Putamen (tissue), 1 donor: ENCODE data around the gene KLHL18.
A peak's percentile ranks its signal among the peaks of the same experiment; 100 is the strongest.
"Not testable (repeated sequence)": the region's sequence is repeated elsewhere in the genome, so short reads cannot be mapped to it uniquely, and the experiment has no call there.

Experiments used
- DNase-seq: peaks from one replicate; pipeline ENCODE4 v3.0.0-alpha.2; 2016; ENCODE audit warnings: low spot score

The KLHL18 gene

GRCh38 chr3:47282424-47283192, at the start of gene KLHL18, which contains the start of gene KIF9:
TSS of gene KLHL18 (plus strand) at chr3:47282944. CDS start at chr3:47282966, 22 bp downstream.
TSS of gene KIF9 (minus strand) at chr3:47282799. CDS start at chr3:47277374, 5,425 bp downstream.
- peak; percentile 92 for DNase-seq

- no peak for DNase-seq
Observed at GRCh38 chr3:47238017-47238416, 44.7 kb upstream of the KLHL18 start.

DNA sequence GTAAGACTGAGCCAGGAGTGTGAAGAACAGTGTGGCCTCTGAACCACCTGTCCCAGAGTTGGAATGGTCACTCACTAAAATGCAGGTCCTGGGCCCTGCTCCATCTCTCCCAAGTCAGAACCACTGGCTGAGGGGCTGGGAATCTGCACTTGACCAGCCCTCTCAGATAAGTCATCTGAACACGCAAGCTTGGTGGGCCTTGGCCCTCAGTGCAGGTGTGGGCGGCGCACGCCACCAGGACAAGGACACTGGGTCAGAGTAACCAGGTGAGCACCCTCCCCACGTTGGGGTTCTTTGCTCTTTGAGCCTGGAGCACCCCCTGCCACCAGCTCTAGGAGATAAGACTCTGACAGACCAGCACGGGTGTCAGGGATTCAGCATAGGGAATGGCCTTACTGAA, 42.8 kb upstream of the KLHL18 start:
- no peak for DNase-seq

DNA sequence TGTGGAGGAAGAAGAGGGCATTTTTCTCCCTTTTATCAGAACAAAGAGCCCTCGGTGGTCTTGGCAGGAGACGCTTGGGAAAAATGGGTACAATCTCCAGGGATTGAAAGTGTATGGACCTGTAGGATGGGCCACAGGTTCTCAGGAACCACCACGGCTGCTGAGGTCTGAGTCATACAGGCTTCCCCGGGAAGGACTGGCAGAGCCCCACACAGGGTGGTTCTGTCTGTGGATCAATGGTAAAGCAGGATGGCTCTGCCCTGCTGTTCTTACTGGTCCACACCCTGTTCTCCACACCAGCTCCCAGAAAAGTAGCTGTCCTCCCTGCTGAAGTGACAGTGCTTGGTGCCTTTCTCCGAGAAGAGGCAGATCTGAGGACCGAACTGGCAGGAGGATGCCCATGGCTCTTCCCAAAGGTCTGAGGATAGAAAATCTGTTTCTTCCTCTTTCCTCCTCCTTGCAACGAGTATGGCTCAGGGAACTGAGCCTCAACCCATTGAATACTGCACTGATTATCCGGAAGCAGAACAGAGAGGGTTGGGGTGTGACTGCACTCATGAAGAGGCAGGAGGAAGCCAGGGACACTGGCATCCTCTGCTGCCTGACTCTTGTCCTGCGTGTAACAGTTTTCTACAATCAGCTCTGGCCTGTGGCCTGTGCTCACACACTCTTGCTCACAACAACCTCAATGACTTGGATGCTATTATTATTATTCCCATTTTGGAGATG, 39.2 kb upstream of the KLHL18 start:
- DNase-seq: no peak

GRCh38 chr3:47244531-47245100, 38.1 kb upstream of the KLHL18 start:
- no peak for DNase-seq

DNA sequence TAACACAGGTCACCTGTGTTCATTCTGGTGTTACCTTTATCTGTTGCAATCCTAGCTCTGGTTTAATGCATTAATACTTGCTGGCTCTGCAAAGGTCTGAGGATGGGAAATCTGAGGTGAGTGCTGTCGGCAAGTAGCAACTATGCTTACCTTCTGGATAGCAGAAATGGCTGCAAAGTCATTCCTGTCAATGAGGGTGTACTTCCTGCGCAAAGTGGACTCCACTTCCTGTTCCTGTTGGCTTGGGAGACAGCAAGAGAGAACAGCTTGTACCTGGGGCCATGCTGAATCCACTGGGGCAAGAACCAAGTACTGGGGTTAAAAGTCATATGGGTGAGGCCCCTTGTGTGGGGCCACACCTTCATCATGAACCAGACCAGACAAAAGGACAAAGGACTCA, 37.5 kb upstream of the KLHL18 start:
- DNase-seq: no peak

GRCh38 chr3:47247131-47248064, 35.3 kb upstream of the KLHL18 start:
- no peak for DNase-seq

DNA sequence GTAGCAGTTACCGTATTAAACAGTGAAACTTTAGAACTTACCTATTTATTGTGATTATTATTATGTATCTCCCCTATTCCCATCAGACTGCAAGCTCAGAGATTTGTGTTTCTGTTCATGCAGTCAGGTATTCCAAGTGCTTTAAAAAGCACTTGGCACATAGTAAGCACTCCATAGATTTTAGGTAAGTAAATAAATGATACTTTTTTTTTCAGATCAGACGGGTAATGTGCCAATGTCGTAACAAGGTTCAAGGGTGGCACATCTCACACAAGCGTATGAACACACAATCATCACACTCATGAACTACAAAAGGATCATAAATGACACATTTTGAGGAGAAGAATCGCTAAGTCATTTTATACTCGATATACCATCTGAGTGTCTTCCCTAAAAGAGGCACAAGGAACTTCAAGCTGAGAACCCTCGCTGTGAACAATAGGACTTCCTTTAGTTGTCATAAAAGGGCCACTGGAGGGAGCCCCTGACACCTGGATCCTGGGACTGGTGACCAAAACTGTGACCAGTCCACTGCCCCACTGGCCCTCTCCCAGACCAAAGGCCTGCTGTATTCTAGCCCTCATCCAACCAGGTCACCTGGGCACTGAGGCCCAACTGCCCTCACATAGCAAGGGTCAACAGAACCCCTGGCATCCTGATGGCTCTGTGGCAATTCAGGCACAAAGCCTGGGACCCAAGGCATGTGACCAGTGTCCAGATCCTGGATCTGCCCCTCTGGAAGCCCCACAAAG, 32.3 kb upstream of the KLHL18 start:
- DNase-seq: peak; percentile 13

GRCh38 chr3:47251085-47251484, 31.7 kb upstream of the KLHL18 start:
- not testable (repeated sequence) for DNase-seq

- no peak for DNase-seq
Observed at GRCh38 chr3:47251689-47252088, 31.1 kb upstream of the KLHL18 start.

GRCh38 chr3:47256331-47256730, 26.4 kb upstream of the KLHL18 start:
- DNase-seq: not testable (repeated sequence)

DNA sequence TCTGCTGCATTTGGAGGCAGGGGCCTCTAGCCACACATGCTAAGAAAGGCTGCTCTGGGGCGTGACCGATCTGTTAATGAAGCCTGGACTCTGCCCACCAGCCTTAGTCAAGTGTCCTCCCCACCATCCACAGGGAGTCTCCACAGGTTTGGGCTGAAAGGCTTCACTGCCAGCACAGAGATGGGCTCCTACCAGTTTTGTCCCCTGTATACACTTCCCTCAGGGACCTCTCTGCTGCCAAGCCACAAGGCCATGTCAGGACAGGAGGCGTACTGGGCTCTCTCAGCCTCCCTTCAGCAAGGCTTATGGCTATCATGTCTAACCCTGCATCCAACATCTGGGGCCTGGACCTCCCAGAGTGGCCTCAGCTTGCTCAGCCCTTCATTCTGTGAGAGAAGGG, 23.6 kb upstream of the KLHL18 start:
- no peak for DNase-seq

DNA sequence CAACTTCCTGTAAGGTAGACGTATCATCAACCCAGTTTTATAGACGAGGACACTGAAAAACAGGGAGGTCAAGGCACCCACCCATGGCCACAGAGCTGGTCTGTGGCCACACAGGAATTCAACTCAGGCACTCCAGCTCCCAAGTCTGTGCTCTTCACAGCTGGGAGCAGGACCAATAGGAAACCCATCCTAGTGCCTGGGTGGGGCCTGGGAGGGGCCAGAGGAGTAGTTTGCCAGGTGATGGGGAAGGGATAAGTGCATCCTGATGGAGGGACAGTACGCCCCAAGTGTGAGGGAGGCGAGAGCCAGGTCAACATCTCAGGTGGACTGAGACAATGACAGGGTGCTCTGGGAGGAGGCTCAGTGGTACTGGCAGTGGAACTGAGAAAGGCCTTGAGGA, 22.1 kb upstream of the KLHL18 start:
- no peak for DNase-seq

GRCh38 chr3:47261301-47261700, 21.4 kb upstream of the KLHL18 start:
- no peak for DNase-seq

DNA sequence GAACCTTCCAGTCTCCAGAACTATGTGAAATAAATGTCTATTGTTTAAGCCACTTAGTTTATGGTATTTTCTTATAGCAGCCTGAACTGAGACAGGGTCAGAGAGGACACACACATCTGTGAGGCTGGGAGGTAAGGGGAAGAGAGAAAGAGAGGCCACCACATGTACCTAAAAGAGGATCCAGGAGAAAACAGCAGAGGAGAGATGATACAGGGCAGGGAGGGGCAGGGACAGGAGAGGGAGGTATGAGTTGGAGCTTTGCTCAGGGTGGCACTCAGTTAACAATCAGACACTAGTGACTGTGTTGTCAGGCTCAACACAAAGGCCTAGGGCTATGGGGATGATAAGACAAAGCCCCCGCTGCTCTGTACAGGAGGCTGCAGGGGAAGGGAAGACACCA, 17.7 kb upstream of the KLHL18 start:
- no peak for DNase-seq

DNA sequence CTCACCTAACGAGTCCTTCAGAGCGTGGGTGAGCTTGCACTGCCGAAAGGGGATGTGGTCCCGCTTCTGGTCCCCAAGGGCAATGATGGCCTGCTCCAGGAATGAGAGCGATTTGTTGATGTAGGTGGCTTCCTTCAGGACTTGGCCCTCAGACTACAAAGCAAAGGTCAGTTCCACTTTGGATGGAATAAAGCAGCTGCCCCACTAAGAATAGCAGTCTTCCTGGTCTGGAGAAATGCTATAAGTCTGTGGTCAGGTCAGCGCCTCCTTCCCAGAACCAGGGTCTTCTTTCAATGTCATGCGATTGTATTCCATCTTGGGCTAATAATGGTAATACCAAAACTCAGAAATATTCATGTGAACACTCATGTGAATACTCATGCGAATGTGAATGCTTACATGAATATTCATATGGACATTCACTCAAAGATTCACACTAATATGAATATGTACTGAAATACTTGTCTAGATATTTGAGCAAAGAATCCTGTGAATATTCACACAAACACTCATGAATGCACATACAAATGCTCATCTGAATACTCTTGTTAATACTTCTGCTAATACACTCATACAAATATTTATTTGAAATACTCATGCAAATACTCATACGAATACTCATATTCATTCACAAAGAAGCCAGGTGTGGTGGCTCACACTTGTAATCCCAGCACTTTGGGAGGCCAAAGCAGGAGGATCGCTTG, 16.9 kb upstream of the KLHL18 start:
- DNase-seq: no peak

GRCh38 chr3:47266709-47267489, 15.8 kb upstream of the KLHL18 start:
- peak; percentile 51 for DNase-seq

DNA sequence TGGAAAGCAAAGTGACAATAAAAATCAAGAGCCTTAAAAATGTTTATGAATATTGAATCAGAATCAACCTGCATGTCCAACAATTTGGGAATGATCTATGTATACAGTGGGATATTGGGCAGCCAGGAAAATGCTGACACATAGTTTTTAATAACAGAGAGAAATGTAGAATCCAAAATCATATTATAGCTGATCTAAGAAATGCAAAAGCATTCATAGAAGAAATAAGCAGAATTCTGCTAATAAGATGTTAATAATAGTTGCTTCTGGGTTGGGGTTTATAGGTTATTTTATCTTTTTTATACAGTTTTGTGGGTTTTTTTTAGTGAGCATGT, 15.3 kb upstream of the KLHL18 start:
- DNase-seq: no peak

- no peak for DNase-seq
Observed at GRCh38 chr3:47270526-47270925, 12.2 kb upstream of the KLHL18 start.

- DNase-seq: no peak
Observed at GRCh38 chr3:47273564-47273963, 9.2 kb upstream of the KLHL18 start.
